KMS-11 (cell line): ENCODE data around the gene SPAG9.

Experiments
- H2AFZ ChIP-seq: fragments of 200-600 bp; sonication (generic); 2 replicates; pipeline ENCODE4 v1.6.1; 2016; ENCODE audit warnings: antibody characterized with exemption, mixed run types, low read depth
- H3K27ac ChIP-seq: fragments of 200-600 bp; sonication (generic); 2 replicates; pipeline ENCODE4 v1.6.1; 2016; ENCODE audit warnings: mild to moderate bottlenecking, mixed run types
- H3K27me3 ChIP-seq: fragments of 200-600 bp; sonication (generic); 2 replicates; pipeline ENCODE4 v1.6.1; 2017; ENCODE audit warnings: mild to moderate bottlenecking, low read depth, mixed run types, moderate library complexity; ENCODE audit not compliant: insufficient read depth
- H3K36me3 ChIP-seq: fragments of 200-600 bp; sonication (generic); 2 replicates; pipeline ENCODE4 v1.6.1; 2017; ENCODE audit warnings: mild to moderate bottlenecking, mixed run types; ENCODE audit not compliant: insufficient read depth
- H3K4me1 ChIP-seq: fragments of 200-600 bp; sonication (generic); 2 replicates; pipeline ENCODE4 v1.6.1; 2016; ENCODE audit warnings: mild to moderate bottlenecking, low read depth, mixed run types; ENCODE audit not compliant: poor library complexity, severe bottlenecking
- H3K4me2 ChIP-seq: fragments of 200-600 bp; sonication (generic); 2 replicates; pipeline ENCODE4 v1.7.0; 2016; ENCODE audit warnings: mild to moderate bottlenecking, mixed run types
- H3K4me3 ChIP-seq: fragments of 200-600 bp; sonication (generic); IDR thresholded peaks from 2 replicates; pipeline ENCODE4 v1.6.1; 2017; ENCODE audit warnings: low read depth, low read length, mixed read lengths; ENCODE audit not compliant: insufficient read depth
- H3K79me2 ChIP-seq: fragments of 200-600 bp; sonication (generic); 2 replicates; pipeline ENCODE4 v1.6.1; 2016; ENCODE audit warnings: low read depth, mixed run types; ENCODE audit not compliant: insufficient read depth
- H3K9ac ChIP-seq: fragments of 200-600 bp; sonication (generic); 2 replicates; pipeline ENCODE4 v1.6.1; 2016; ENCODE audit warnings: mild to moderate bottlenecking, mixed run types
- H4K20me1 ChIP-seq: fragments of 200-600 bp; sonication (generic); 2 replicates; pipeline ENCODE4 v1.6.1; 2016; ENCODE audit warnings: mild to moderate bottlenecking, mixed run types; ENCODE audit not compliant: insufficient read depth
- TF ChIP-seq, protein P1 (sequence below): fragments of 200-600 bp; sonication (generic); conservative IDR thresholded peaks from 2 replicates; pipeline ENCODE4 v1.6.1; 2017; ENCODE audit warnings: low read depth, mild to moderate bottlenecking, antibody characterized with exemption, low read length, moderate library complexity, mixed read lengths

SPAG9 gene

DNA sequence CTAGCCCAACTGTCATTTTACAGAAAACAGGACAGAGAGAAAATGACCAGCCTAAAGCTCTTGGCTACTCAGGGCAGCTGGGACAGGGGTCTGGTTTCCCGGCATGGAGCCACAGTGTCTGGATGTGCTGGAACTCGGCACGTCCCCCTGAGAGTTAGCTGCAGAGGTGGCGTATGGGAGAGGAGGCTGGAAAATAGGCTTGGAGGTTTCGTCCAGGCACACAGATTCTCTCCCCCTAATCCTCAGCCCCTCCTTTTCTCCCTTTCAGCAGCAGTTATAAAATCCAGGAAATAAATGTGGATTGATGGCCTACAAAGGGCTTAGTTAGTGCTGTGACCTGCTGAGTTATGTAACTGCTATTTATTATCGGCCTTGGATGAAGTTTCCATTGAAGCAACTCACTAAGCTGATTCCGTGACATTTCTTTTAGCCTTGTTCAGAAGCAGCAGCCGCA, 165.0 kb downstream of the SPAG9 start:
- Histone ChIP-seq H3K4me3 (no peak overlapping the region), H3K27me3 (no peaks in the 10 kb centered on the region), H3K79me2 (no peaks in the 10 kb centered on the region), H4K20me1 (no peaks in the 10 kb centered on the region), H2AFZ (no peak overlapping the region), H3K4me1 (peaks cover 31% of the 10 kb centered on the region), H3K36me3 (no peaks in the 10 kb centered on the region), H3K4me2 (no peak overlapping the region), H3K27ac (no peak overlapping the region), H3K9ac (no peak overlapping the region)
- TF ChIP-seq, protein P1, sequence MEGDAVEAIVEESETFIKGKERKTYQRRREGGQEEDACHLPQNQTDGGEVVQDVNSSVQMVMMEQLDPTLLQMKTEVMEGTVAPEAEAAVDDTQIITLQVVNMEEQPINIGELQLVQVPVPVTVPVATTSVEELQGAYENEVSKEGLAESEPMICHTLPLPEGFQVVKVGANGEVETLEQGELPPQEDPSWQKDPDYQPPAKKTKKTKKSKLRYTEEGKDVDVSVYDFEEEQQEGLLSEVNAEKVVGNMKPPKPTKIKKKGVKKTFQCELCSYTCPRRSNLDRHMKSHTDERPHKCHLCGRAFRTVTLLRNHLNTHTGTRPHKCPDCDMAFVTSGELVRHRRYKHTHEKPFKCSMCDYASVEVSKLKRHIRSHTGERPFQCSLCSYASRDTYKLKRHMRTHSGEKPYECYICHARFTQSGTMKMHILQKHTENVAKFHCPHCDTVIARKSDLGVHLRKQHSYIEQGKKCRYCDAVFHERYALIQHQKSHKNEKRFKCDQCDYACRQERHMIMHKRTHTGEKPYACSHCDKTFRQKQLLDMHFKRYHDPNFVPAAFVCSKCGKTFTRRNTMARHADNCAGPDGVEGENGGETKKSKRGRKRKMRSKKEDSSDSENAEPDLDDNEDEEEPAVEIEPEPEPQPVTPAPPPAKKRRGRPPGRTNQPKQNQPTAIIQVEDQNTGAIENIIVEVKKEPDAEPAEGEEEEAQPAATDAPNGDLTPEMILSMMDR, result no peak

DNA sequence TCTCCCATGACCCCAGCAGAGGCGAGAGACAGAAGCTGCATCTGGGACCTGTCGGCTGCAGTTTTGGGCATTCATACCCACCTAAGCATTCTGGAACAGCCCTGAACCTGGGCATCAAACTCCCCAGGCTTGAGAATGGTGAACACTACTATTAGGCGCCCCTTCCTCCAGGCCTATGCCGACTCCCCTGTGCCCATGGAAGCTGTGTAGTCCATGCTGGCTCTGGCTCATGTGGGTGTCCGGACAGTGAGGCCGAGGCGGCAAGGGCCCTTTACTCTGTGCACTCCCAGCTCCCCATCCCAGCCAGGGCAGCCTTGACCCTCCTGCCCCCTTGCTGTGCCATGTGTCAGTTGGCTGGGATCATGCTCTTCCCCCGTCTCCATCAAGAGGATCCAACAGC, 165.5 kb downstream of the SPAG9 start:
- H4K20me1 ChIP-seq, result no peaks in the 10 kb centered on the region
- H3K4me1 ChIP-seq, result peaks cover 31% of the 10 kb centered on the region
- H3K27ac ChIP-seq, result no peak overlapping the region
- H3K27me3 ChIP-seq, result no peaks in the 10 kb centered on the region
- H3K9ac ChIP-seq, result no peak overlapping the region
- no peak overlapping the region for H3K4me2 ChIP-seq
- H2AFZ ChIP-seq, result no peak overlapping the region
- no peak overlapping the region for H3K4me3 ChIP-seq
- H3K36me3 ChIP-seq, result no peaks in the 10 kb centered on the region
- H3K79me2 ChIP-seq, result no peaks in the 10 kb centered on the region
- TF ChIP-seq, protein P1, result no peak

DNA sequence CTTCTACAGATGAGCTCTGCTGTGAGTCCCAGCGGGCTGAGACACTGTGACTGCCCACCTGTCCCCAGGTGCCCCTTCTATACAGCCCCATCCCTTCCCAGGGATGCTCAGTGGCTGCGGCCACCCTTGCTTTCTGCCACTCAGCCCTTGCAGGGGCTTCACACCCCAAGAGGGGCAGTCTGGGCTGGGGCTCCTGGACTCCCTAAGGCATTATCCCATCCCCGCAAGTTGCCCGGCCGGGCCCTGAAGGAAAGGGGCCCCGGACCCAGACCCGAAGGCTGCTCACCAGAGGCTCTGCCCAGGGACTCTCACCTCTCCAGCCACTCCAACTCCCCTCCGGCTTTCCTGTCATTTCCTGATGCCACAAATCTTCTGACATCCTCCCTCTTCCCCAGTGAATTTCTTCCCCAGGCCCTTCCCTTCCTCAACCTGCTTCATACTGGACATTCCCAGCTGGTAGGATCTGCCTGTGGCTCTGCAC, 166.0 kb downstream of the SPAG9 start:
- H3K27ac ChIP-seq, result no peak overlapping the region
- H3K9ac ChIP-seq, result no peak overlapping the region
- H3K79me2 ChIP-seq, result no peaks in the 10 kb centered on the region
- H3K36me3 ChIP-seq, result no peaks in the 10 kb centered on the region
- H4K20me1 ChIP-seq, result no peaks in the 10 kb centered on the region
- no peaks in the 10 kb centered on the region for H3K27me3 ChIP-seq
- no peak overlapping the region for H3K4me3 ChIP-seq
- peaks cover 31% of the 10 kb centered on the region for H3K4me1 ChIP-seq
- no peak overlapping the region for H3K4me2 ChIP-seq
- no peak overlapping the region for H2AFZ ChIP-seq
- TF ChIP-seq, protein P1, result no peak

DNA sequence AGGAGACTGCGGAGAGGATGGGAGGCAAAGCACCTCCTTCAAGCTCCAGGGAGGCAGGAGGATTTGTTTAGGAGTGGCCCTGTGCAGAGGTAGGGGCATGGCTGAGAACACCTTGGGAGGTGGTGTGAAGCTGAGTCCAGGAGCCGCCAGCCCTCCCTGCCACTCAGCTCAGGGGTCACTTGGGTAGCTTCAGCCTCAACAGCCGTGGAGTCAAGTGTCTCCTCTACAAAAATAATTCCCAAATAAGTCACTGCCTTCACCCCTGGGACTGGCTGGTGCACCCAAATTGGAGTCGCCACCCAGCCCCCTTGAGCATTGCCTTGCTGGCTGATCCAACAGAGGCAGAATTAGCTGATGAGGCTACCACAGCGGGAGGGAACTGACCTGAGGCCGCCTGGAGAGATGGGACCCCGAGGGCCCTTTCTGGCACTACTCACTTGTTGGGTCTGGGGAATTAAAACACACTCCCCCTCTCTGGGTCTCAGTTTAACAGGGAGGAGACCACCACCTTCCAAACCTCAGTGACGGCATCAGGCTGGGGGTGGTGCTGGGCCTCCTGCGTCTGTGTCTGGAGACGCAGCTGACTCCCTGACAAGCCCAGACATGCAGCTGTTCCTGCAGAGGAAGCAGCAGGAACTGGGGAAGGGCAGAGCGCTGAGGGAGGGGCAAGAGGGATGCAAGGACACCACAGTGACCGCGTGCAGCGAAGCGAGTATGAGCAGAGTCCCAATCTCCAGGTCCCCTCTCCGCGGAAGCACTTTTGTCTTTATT, 166.7 kb downstream of the SPAG9 start:
- H3K9ac ChIP-seq, result no peak overlapping the region
- no peak overlapping the region for H3K4me2 ChIP-seq
- H4K20me1 ChIP-seq, result no peaks in the 10 kb centered on the region
- no peak overlapping the region for H2AFZ ChIP-seq
- no peak overlapping the region for H3K4me3 ChIP-seq
- no peaks in the 10 kb centered on the region for H3K79me2 ChIP-seq
- no peaks in the 10 kb centered on the region for H3K27me3 ChIP-seq
- no peak overlapping the region for H3K27ac ChIP-seq
- H3K36me3 ChIP-seq, result no peaks in the 10 kb centered on the region
- H3K4me1 ChIP-seq, result peaks cover 27% of the 10 kb centered on the region
- TF ChIP-seq, protein P1, result no peak
